ENCODE data around the gene NSUN6.

- no peak for TF ChIP-seq EZH2 (IDR thresholded peaks at IDR 0.05; ENCODE audit: low read length, unreplicated experiment)
- TF ChIP-seq, protein P1, sequence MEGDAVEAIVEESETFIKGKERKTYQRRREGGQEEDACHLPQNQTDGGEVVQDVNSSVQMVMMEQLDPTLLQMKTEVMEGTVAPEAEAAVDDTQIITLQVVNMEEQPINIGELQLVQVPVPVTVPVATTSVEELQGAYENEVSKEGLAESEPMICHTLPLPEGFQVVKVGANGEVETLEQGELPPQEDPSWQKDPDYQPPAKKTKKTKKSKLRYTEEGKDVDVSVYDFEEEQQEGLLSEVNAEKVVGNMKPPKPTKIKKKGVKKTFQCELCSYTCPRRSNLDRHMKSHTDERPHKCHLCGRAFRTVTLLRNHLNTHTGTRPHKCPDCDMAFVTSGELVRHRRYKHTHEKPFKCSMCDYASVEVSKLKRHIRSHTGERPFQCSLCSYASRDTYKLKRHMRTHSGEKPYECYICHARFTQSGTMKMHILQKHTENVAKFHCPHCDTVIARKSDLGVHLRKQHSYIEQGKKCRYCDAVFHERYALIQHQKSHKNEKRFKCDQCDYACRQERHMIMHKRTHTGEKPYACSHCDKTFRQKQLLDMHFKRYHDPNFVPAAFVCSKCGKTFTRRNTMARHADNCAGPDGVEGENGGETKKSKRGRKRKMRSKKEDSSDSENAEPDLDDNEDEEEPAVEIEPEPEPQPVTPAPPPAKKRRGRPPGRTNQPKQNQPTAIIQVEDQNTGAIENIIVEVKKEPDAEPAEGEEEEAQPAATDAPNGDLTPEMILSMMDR (conservative IDR thresholded peaks at IDR 0.05; ENCODE audit: low read depth, low read length) = no peak
Measured at GRCh38 chr10:18554479-18554878, 96.9 kb downstream of the NSUN6 start.
